Spleen (tissue), 7 donors: ENCODE data around the gene LMBR1.

Experiments used
- CTCF ChIP-seq, 11 experiments: fragments of 200-600 bp in 7 of 11; fragments of 450-650 bp in 4 of 11; sonication (generic) in 4 of 11; IDR thresholded peaks in 8 of 11; conservative IDR thresholded peaks in 3 of 11; 1 replicate in 7 of 11; 2 replicates in 4 of 11; pipeline versions ENCODE4 v1.4.0 to v1.8.0; 2016 to 2021; ENCODE audit warnings: antibody characterized with exemption in 11 of 11, inconsistent platforms in 4 of 11, mild to moderate bottlenecking in 1 of 11
- POLR2A ChIP-seq, 3 donors: fragments of 450-650 bp; IDR thresholded peaks; one replicate each; pipeline ENCODE4 v1.5.1; 2017; ENCODE audit warnings: antibody characterized with exemption in 3 of 3, mild to moderate bottlenecking in 1 of 3
- donor health status: DM: no; HTN: no; CAD: no; lungs with moderate emphysema.
- donor health status: DM: no; HTN: no; CAD: no.
- donor health status: DM: no; HTN: no; CAD: no.

- TF ChIP-seq CTCF (IDR thresholded peaks at IDR 0.05 in 8 of 11, conservative IDR thresholded peaks at IDR 0.05 in 3 of 11) (no peak), POLR2A (IDR thresholded peaks at IDR 0.05) (no peak)
Observed at GRCh38 chr7:156702399-156702798, 190.6 kb downstream of the LMBR1 start.
